ENCODE results near the gene RHEB. TPM values are rescaled to one million over a fixed set of nuclear protein-coding genes. Genes with fewer than 3 reads are reported as not detected.
"Not testable (repeated sequence)": the region's sequence is repeated elsewhere in the genome, so short reads cannot be mapped to it uniquely, and the experiment has no call there.

Gene RHEB
- total RNA-seq, 1 donor from 2014 or later = 81.0 TPM

DNA sequence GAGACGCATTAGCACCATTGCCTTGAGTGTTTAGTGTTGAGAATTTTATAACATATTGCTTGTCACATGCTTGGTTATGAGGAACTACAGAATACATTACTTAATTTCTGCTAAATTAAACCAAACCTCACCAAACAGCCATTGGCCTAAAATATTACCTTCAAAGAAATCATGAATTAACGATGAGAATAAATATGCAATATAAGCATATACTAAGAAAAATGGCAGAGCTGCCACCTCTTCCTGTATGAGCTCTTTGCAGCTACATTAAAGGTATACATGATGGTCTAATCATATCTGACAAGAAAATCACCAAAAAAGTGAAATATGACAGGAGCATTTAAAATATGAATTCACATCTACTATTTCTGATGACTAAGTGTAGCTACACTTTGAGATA, 5.2 kb upstream of the RHEB start:
- H3K27ac Mint-ChIP-seq = no peak overlapping the region
- H3K9me3 Mint-ChIP-seq = no peaks in the 10 kb centered on the region
- H3K4me1 Mint-ChIP-seq (ENCODE audit: unreplicated experiment) = no peaks in the 10 kb centered on the region
- TF ChIP-seq, protein P1, sequence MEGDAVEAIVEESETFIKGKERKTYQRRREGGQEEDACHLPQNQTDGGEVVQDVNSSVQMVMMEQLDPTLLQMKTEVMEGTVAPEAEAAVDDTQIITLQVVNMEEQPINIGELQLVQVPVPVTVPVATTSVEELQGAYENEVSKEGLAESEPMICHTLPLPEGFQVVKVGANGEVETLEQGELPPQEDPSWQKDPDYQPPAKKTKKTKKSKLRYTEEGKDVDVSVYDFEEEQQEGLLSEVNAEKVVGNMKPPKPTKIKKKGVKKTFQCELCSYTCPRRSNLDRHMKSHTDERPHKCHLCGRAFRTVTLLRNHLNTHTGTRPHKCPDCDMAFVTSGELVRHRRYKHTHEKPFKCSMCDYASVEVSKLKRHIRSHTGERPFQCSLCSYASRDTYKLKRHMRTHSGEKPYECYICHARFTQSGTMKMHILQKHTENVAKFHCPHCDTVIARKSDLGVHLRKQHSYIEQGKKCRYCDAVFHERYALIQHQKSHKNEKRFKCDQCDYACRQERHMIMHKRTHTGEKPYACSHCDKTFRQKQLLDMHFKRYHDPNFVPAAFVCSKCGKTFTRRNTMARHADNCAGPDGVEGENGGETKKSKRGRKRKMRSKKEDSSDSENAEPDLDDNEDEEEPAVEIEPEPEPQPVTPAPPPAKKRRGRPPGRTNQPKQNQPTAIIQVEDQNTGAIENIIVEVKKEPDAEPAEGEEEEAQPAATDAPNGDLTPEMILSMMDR (conservative IDR thresholded peaks at IDR 0.05) = no peak
- H3K27me3 Mint-ChIP-seq = peaks cover under 1% of the 10 kb centered on the region
- H3K36me3 Mint-ChIP-seq = no peaks in the 10 kb centered on the region
- H3K4me3 Mint-ChIP-seq = no peak overlapping the region
- DNase-seq (ENCODE audit: extremely low spot score, unreplicated experiment) = no peak

DNA sequence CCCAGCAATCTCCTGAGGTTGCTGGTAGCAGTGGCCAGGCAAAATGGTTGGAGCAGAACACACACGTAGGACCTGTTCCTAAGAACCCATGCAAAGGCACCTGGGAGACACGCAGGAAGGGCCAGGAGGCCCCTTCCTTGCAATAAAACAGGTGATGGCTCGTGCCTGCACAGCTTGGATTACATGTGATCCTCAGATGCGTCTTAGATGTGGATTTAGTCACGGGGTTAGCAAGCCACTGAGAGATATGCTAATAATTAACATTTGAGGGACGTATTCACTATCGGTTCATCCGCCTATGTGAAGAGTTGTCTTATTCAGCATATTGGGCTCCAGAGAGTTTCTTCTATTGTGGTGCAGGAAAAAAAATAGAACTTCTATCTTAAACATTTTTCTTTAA, 4.6 kb upstream of the RHEB start:
- TF ChIP-seq, protein P1 (conservative IDR thresholded peaks at IDR 0.05) = no peak
- Mint-ChIP-seq H3K36me3 (no peaks in the 10 kb centered on the region), H3K4me1 (ENCODE audit: unreplicated experiment) (no peaks in the 10 kb centered on the region), H3K27ac (no peak overlapping the region), H3K9me3 (no peaks in the 10 kb centered on the region), H3K27me3 (peaks cover 3% of the 10 kb centered on the region), H3K4me3 (no peak overlapping the region)
- no peak for DNase-seq (ENCODE audit: extremely low spot score, unreplicated experiment)

DNA sequence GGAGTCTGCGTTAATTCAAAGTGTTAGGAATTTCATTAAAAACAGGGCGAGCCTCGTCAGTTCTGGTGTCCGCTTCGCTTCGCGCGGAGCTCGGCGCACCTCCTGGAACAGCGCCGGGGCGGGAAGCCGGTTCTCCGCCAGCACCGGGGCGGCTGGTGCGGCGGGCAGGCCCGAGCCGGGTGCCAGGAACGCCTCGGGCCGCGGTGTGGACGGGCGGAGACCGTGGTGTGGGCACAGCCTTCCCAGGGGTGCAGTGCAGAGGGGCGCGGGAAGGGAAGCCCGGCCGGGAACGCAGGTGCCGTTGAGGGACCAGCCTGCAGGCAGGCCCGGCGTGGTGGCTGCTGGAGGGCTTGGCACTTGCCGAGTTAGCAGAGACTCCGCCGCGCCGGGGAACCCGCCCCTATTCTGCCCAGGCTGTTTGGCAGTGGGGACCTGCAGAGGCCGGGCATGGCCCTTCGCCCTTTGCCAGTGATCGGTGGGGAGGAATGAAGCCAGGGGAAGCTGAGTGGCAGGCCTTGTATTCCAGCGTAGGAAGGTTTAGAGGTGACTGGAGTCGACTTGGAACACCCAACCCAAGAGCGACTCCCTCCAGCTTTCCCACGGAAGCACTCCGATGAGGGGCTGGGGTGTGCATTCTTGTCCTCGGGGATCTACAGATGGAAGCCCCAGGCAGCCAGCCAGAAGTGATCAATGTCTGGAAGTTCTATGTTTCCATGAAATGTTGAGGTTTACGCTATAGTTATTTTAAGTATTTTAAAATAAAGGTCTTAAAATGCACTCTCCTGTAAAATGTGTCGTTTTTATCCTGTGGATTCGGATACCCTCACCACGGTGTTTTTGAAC, 945 bp upstream of the RHEB start:
- Mint-ChIP-seq H3K4me3 (peak overlapping the region; percentile 96), H3K27me3 (peaks cover 3% of the 10 kb centered on the region), H3K9me3 (no peaks in the 10 kb centered on the region), H3K27ac (peak overlapping the region; percentile 99), H3K36me3 (peaks cover 5% of the 10 kb centered on the region), H3K4me1 (ENCODE audit: unreplicated experiment) (peaks cover 23% of the 10 kb centered on the region)
- DNase-seq (ENCODE audit: extremely low spot score, unreplicated experiment) = no peak
- TF ChIP-seq, protein P1 (conservative IDR thresholded peaks at IDR 0.05) = no peak

- peaks cover 30% of the 10 kb centered on the region for H3K4me1 Mint-ChIP-seq (ENCODE audit: unreplicated experiment)
- H3K27me3 Mint-ChIP-seq, H3K9me3 Mint-ChIP-seq: not testable (repeated sequence)
- H3K4me3 Mint-ChIP-seq = peak overlapping the region; percentile 96
- peaks cover 15% of the 10 kb centered on the region for H3K36me3 Mint-ChIP-seq
- peak overlapping the region; percentile 99 for H3K27ac Mint-ChIP-seq
- DNase-seq (ENCODE audit: extremely low spot score, unreplicated experiment) = peak; percentile 74
Measured at GRCh38 chr7:151518947-151519764, 539 bp downstream of the RHEB start.

DNA sequence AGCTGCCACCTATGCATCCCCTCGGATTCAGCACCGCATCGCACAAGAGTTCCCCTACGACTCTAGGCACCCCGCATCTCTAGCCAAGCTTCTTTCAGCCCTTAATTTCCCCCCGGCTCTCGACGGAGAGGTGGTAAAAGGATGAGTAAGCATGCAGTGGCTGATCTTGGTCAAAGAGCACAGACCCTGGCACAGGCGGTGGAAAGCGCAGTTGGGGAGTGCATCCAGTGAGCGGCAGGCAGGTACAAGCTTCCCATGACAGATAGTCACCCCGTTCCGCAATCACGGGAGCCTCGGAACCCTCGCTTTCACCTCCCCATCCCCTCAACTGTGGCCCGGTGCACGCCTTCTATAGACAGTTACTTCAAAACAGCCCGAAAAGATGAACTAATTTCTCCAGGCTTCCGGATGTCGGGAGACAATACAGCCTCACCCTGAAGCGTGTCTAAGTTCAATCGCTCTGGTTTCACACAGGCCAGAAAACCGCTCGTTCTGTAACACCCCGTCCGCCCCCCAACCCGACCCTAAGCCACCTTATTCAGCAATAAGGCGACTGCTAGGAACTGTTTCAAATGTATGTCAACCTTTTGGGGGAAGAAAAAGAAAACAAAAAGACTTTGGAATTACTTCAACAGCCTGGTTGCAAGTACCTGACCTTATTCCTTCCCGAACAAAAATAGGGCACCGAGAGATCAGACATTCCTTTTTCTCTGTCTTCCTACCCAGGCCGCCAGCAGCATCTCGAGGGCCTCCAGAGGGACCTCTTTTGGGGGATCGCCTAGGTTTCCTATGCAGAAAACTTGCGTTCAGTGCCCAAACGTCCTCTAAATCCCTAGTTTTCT, 1.4 kb downstream of the RHEB start:
- H3K36me3 Mint-ChIP-seq = peaks cover 23% of the 10 kb centered on the region
- peak overlapping the region; percentile 96 for H3K4me3 Mint-ChIP-seq
- H3K27me3 Mint-ChIP-seq = peaks cover 3% of the 10 kb centered on the region
- peaks cover 30% of the 10 kb centered on the region for H3K4me1 Mint-ChIP-seq (ENCODE audit: unreplicated experiment)
- no peak for DNase-seq (ENCODE audit: extremely low spot score, unreplicated experiment)
- TF ChIP-seq, protein P1 (conservative IDR thresholded peaks at IDR 0.05) = no peak
- peak overlapping the region; percentile 98 for H3K27ac Mint-ChIP-seq
- H3K9me3 Mint-ChIP-seq = peaks cover 11% of the 10 kb centered on the region
